Daoy (cell line): Measurements from ENCODE around the gene ANKFN1. TPM values are rescaled to one million over a fixed set of nuclear protein-coding genes. Genes with fewer than 3 reads are reported as not detected.

Experiments
- DNase-seq: peaks from one replicate; pipeline ENCODE4 v3.0.0-alpha.2; 2015; ENCODE audit warnings: low read depth
- total RNA-seq: library from RNA; depleted of rRNA; stranded (reverse); fragments of >200 nt; shearing (Covaris generic); gene quantifications from 2 replicates; pipeline ENCODE4 v1.2.3, GENCODE V29; 2014

Gene ANKFN1
- total RNA-seq, 1 experiment from 2014 or later, result not detected

DNA sequence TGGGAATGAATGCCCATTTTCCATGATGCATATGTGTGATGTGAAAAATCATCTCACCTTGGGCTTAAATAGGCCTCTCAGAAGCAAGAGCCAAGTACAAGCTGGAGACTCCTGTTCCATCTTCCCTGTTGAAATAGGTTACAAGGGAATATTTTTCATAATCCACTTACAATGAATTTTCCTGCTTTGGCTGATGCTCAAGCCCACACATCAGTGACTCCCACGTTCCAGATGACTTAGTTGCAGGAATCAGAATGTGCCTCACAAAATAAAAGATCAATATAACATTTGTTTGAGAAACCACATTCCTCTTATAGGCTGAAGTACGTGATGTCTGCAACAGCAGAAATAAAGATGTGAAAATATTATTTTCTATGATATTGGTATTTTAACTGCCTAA, 24.1 kb downstream of the ANKFN1 start:
- no peak for DNase-seq

DNA sequence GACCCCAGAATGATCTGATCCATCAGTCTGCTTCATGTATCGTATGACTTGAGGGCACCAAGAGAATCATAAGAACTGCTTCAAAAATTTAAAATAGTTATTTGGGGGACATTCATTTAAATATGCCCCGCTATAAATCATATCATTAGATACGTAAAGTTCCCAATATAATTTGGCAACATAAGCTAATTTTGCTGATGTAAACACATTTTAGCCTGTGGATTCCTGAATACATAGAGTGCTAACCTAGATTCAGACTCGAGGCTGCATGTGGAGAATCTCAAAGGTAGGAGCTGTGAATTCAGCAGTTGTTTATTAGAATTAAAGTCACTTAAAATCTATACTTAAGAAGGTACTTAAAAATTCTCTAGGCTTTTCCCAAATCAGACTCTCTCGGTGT, 24.9 kb downstream of the ANKFN1 start:
- no peak for DNase-seq

DNA sequence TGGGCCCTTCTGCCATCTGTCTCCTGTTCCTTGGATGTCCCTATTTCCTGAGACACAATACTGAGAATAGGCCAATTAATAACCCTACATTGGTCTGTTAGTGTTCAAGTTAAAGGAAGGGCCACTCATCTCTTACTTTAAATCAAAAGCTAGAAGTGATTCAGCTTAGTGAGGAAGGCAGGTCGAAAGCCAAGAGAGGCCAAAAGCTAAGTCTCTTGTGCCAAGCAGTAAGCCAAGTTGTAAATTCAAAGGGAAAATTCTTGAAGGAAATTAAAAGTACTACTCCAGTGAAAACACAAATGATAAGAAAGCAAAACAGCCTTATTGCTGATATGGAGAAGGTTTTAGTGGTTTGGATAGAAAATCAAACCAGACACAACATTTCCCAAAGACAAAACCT, 28.8 kb downstream of the ANKFN1 start:
- DNase-seq, result no peak

DNA sequence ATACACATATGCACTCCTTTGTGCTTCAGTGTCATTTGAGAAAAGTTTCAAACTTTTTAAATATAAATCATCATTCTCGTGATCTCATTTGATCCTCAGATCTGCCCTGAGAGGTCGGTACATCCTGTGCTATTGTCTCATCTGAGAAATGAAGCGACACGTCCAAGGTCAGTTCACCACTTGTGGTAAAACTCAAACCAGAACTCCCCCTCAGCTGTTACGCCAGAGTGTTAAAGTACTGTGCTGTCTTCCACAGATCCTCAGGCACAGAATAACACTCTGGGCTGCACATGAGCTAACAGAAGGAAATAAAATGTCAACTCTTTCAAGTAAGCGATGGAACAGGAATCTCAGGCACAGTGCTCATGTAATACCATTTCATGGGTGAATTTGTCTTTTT, 31.4 kb downstream of the ANKFN1 start:
- DNase-seq, result no peak

DNA sequence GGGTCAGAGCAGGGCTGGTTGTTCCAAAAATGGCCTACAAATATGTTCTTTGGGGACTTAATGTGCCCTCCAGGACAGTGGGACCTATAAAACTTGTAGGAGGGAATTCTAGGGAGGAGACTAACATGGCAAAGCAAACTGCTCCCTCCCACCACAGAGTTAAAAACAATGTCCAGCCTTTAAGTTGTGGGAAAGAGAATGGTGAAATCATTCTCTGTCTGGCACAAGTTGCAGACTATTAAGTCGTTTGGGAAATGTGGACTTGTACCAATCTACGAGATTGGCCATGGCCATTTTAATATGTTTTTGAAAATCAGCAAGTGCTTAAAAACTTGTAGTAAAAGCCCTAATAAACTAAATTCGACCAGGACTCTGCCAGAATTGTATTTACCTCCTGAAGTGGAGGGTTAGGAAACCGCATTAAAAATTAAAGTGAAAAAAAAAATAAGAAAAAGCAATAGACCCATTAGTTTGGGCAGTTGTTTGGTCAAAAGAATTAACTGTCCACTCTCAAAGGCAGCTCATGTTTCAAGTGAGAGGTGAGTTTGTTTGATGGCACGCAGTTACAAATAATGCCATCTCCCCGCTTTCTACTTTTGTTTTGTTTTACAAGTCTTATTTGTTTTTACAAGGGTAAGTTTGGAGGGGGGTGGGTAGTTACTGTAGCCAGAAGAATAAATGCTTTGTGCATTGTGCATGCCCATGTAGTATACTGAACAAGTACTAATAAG, 32.4 kb downstream of the ANKFN1 start:
- DNase-seq, result no peak

DNA sequence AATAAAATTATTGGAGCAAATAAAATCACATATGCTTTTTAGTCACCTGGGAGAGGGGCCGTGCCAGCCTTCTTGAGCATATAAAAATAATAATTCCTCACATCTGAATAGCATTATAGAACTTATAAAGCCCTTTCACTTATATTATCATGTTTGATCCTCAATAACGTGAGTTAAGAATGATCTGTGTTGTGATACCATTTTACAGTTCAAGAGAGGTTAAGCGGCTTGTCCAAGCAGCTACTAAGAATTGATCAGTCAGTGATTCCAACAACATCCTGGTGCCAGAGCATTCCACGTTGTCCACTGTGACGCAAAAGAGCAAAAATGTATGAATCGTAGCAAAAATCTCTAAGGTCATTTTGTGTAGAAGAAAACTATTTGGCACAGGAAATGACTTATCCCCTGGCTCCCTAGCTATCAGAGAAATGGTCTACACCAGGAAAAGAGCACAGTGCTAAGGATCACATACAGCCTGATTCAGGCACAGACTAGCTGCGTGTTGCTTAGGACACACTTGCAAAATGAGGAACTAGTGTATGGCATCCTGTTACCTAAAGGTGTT, 33.0 kb downstream of the ANKFN1 start:
- peak; percentile 12 for DNase-seq

DNA sequence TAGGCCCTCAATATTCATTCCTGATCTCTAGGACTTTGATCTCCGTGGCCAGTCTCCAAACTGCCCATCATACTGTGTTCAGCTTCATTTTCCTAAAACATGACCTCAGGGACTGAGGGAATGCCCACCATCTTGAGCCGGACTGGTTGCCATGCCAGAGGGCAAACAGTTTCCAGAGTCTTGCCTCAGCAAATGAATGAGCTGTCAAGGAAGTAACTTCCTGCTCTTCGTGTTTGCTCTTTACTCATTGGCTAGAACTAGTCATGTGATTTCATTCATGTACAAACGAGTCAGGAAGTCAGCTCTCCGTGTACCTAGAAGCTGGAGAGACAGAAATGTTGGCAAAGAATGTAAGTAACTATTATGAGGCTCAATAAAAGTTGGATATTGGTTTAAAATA, 50.2 kb downstream of the ANKFN1 start:
- DNase-seq, result peak; percentile 18

DNA sequence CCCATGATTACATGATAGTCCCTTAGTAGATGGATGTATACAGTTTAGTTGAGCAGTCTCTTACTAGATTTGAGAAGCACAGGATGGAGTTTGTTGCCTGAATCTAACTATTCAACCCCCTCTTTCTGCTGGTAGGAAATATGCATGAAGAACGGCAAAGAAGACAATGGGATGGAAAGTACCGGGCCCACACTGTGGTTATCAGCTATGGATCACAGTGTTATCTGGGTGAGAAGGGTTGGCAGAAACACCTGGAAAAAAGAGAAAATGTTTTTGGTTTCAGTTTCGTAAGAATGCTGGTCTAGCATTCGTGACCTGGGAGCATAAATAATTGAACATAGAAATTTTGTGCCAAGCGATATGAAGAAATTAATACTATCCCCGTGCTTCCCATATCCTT, 53.1 kb downstream of the ANKFN1 start:
- DNase-seq, result no peak

DNA sequence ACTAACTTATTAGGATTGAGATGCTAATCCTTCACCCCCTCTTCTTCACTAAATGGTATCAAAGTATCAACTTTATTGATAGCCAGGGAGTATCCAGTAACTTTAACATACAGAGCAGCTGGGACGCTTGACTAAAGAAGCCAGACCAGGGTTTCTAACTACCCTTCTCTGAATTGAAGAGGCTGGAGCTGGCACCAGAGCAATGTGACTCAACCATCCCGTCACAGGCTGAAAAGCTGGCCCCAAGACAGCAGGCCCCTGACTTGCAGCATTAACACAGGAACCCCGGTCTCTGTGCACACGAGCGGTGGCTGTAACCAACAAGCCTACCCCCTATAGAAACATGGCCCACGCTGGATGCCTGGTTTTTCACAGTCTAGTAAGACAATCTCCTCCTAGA, 59.8 kb downstream of the ANKFN1 start:
- no peak for DNase-seq

DNA sequence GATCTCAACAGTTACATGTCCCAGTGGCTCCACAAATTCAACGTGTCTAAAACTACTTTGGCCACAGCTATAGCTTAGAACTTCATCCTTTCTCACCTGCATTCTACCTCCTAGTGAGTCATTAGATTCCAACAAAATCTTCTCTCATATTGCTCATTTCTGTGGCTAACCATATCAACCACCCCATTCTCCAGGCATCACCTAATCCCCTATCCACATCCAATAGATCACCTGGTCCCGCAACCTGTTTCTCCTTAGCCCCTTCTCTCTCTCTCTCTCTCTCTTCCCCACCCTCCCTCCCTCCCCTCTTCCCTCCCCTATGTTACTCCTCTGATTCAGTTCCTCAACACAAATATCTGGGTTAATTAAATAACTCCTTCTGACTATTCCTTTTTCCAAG, 64.6 kb downstream of the ANKFN1 start:
- DNase-seq, result no peak

DNA sequence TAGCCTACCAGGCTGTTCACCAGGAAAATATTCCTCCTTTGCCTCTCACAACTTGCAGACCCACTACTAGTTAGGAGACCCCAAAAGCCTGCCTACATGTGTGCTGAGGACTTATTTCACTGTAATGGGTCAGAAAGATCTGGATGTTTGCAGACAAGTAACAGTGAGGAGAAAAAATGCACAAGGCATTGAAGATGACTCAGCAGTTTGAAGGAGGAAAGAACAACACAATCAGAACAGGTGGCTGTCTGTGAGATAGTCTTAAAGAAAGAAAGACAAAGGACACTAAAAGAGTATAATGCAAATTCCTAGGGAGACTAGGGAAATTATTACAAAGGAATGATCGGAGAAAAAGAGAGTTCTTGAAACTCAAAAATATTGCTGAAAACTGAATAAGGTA, 69.0 kb downstream of the ANKFN1 start:
- DNase-seq, result no peak

DNA sequence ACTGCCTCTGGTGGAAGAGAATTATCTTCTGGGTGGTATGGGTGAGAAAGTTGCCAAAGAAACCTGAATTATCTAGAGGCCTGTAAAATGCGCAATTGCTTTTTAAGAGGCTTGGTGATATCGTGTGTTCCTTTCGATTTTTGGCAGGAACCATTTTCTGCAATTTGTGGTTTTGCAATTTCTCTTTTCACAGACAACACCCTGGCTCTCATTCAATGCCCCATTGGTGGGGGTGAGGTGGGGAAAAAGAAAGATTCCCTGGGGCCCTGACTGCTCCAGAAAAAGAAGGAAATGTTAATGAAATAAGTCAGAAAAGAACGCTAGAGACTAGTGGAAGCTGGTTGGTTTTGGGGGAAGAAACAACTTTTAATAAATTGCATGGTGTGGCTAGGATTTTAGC, 77.4 kb downstream of the ANKFN1 start:
- DNase-seq, result no peak

DNA sequence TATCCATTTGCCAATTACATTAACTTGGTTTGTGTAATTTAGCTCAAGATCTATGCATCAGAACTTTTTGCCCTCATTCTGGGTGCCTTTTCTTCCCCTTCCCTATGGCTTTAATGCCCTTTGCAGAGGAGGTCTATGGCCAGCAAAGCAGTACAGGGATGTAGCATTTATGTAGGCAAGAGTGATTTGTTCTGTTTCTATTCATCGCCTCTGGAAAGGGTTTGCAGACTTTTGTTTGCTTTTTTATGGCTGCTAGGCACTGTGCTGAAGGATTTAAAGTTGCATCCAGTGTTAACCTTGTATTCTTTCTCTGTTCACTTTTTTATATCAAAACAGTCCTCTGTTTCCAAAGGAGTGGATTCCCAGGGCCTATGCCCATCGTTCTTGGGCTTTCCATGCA, 78.0 kb downstream of the ANKFN1 start:
- DNase-seq, result no peak

DNA sequence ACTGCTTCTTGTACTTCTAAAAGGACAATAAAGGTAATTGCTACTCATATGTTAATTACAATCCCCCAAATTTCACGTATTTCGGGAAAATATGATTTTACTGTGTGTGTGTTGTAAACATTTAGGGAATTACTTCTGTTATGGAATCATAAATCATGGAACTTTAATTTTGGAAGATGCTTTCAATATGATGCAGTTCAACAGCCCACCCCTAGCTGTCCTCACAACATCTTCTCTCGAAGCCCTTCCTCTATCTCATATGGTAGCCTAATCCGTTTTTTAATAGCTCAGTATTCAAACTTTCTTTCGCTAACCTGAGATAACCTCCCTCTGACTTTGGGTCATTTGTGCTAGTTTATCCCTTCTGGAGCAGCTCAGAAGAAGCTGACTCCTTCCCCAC, 78.4 kb downstream of the ANKFN1 start:
- DNase-seq, result no peak

DNA sequence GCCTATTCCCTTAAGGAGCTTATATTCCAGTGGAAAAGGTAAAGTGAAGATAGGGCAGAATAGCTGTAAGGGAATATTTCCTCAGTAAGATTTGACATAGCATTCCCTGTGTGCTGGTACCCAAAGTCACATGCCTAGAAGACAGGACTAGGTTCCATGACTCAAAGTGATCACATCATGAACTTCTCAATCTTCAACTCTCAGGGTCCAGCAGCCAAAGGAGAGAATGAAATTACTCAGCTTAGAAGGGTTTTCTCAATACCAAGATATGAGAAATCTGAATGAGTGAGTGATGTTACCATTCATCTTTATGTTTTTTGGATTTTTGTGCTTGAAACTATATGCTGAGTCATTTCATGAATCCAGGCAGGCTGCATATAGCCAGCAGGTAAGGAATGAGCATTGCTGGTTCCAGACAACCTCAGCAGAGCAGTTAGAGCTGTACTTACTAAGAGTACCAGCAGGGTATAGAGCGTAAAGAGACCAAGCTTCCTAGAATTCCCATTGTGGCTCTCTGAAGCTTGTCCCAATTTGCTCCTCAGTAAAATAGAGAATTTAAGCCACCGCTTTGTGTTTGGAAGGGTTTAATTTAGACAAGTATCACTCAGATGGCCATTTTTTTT, 91.1 kb downstream of the ANKFN1 start:
- DNase-seq, result no peak

DNA sequence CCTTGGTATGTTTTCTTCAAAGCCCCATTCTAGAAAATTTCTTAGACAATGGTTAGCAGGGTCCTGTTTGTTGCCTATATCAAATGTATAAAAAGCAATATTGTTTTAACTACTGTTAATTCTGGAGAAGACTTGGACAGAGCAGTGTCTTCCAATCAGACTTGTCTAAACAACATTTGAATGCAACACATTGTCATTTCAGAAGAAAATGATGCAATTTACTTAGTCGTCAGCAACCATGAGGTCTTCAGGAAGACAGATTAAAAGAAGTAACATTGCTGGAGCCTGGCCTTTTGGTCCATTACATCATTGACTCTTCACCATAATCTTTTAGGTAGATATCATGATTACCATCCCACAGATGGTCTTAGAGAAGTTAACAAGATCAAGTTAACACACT, 94.5 kb downstream of the ANKFN1 start:
- DNase-seq, result no peak

DNA sequence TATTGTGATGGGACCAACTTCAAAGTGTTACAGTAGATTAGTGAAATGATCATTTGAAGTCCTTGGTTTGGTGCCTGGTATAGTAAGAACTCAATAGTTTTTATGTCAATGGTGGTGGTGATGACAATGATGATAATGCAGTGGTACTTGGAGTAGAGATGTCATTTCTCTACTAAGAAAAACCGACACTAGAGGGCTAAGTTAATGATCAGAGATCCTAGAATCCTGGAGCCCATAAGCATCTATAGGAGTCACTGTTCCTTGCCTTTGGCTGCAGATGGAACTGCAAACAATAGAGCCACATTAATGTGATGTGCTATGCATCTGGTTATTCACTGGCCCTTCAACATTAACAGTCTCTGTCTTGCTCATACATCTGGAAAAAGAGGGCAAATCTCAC, 103.8 kb downstream of the ANKFN1 start:
- DNase-seq, result no peak

DNA sequence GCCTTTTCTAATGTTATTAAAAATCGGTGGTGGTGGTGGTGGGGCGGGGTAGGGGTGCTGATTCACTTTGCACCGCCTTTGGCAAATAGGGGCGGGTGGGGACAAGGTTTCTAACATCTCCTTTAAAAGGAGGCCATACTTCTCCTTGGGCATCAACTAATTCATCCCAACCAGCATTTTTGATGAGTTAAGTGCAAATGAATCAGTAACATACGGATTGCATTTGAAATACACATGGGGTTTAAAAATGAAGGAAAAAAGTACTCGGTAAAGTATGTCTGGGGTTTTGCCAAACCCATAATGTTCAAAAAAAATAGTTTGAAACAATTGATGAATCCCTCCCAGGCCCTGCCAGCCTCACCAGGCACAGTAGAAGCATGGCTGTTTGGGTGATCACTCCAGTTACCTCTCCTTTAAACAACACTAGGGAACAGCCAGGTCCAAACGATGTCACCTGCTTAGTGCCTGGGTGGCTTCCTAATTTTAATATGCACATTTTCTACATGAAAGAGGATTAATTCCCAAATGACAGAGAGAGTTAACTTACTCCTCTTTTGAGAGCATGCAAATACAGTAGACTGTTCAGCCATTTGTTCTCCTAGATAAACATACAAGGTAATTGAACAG, 107.2 kb downstream of the ANKFN1 start:
- no peak for DNase-seq

DNA sequence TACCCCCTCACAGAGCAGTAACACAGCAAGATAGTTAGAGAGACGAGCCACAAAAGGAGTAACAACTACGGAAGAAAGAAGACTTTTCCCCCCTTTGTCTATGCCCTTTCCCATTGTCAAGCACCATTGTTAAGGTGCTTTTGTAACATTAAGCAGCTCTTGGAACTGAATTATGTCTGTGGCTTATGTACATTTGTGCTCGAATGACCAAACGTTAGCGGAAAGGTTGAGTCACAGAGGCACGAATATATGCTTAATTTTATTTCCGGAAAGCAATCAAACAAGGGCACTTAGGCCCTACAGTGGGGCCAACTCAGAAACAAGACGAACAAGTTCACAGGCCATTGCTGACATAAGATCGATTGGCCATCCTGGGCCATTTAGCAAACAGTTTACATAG, 109.5 kb downstream of the ANKFN1 start:
- no peak for DNase-seq

DNA sequence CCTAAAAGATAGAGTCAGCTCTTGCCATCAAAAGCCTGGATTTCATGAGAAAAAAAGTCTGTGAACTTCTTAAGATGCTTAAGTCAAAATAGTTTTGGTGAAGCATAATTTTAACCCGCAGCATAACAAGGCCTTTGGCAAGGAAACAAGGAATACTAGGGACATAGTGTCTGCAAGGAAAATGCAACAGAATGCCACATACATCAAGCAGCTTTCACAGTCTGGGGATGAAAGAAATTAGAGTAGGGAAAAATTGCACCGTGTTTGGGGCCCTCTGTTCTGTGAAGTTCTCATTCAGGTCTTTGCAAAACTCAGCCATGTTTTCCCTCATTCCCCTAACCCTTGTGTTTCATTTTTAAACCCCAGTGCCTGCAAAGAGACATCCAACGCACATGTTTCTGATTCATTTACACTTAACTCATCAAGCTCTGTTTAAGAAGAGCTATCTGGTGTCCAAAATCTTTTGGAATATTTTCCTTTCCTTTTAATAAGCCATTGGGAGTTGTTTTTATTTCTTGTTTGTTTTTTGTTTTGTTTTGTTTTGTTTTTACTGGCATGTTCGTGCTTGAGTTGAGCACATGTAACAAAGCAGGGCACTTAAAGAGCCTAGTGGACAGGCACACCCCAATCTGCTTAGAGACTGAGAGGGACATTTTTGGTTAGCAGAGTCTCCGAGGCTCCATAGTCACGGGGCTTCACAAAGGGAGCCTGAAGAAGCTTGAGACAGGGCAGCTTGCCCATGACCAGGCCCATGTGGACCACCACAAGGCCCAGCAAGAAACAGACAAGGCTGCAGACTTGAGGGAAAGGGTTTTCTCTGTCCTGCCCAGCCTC, 116.5 kb downstream of the ANKFN1 start:
- DNase-seq, result no peak

DNA sequence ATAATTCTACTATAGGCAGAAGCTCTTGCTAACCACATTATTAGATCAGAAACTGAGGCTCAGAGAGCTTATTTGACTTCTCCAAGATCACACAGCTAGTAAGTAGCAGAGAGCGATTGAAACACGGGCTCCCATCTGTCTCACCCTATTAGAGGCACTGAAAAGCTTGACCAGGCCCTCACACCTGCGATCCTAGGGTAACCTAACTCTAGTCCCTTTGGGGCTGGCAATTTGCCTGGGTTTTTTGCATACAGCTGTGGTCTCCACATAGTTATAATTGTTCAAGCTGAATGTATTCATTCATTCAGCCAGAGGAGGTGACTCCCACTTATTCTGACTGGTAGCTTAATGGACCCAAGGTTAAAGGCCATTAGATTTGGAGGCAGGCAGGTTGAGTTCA, 121.2 kb downstream of the ANKFN1 start:
- no peak for DNase-seq

DNA sequence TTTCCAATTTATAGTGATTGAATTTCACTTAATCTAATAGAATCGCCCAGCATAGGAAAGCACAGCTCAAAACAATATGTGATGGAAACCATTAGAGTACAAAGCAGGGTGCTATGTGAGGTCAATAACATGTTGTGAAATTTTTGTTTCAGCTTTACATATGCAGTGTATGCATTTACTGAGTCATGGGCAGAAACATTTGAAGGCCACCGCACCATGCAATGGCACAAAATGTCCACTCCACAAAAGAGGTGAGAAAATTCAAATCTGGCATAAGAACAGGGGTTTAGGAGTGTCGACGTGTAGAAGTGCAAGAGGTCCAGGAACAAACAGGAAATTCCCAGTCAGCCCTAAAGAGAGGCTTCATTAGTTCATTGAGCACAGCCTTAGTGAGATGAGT, 131.2 kb downstream of the ANKFN1 start:
- no peak for DNase-seq
